GM19395 (cell line): ENCODE measurements around the gene DLG1.
A peak's percentile ranks its signal among the peaks of the same experiment; 100 is the strongest.

ENCODE experiments used
- ATAC-seq: cut with Tn5 transposase; IDR thresholded peaks from one replicate; pipeline ENCODE4 v1.9.1; 2021; ENCODE audit warnings: mild to moderate bottlenecking, moderate library complexity; ENCODE audit not compliant: unreplicated experiment

The DLG1 gene

GRCh38 chr3:197320582-197320981 lies 22.2 kb upstream of the DLG1 start:
- no peak for ATAC-seq

GRCh38 chr3:197317250-197317963 lies 19.0 kb upstream of the DLG1 start:
- ATAC-seq, result no peak

GRCh38 chr3:197312431-197312830 lies 14.0 kb upstream of the DLG1 start:
- ATAC-seq, result no peak

- ATAC-seq, result no peak
Observed at GRCh38 chr3:197311591-197311990, 13.2 kb upstream of the DLG1 start.

- ATAC-seq, result no peak
Observed at GRCh38 chr3:197309528-197310361, 11.3 kb upstream of the DLG1 start.

- no peak for ATAC-seq
Observed at GRCh38 chr3:197308591-197308990, 10.2 kb upstream of the DLG1 start.

GRCh38 chr3:197306374-197307086 lies 8.1 kb upstream of the DLG1 start:
- no peak for ATAC-seq

- ATAC-seq, result peak; percentile 94
Observed at GRCh38 chr3:197305854-197306253, 7.4 kb upstream of the DLG1 start.

GRCh38 chr3:197303452-197303851 lies 5.0 kb upstream of the DLG1 start:
- ATAC-seq, result no peak

GRCh38 chr3:197302696-197303341 lies 4.4 kb upstream of the DLG1 start:
- no peak for ATAC-seq

- ATAC-seq, result no peak
Observed at GRCh38 chr3:197302033-197302432, 3.6 kb upstream of the DLG1 start.

- no peak for ATAC-seq
Observed at GRCh38 chr3:197300361-197300760, 1.9 kb upstream of the DLG1 start.

GRCh38 chr3:197298945-197299854 lies 788 bp upstream of the DLG1 start:
- peak; percentile 31 for ATAC-seq

GRCh38 chr3:197297476-197298340 lies 704 bp downstream of the DLG1 start:
- peak; percentile 78 for ATAC-seq

GRCh38 chr3:197297002-197297401 lies 1.4 kb downstream of the DLG1 start:
- ATAC-seq, result no peak

- ATAC-seq, result no peak
Observed at GRCh38 chr3:197296545-197296944, 1.9 kb downstream of the DLG1 start.

- ATAC-seq, result no peak
Observed at GRCh38 chr3:197295871-197296270, 2.5 kb downstream of the DLG1 start.

- no peak for ATAC-seq
Observed at GRCh38 chr3:197293605-197294237, 4.7 kb downstream of the DLG1 start.

- no peak for ATAC-seq
Observed at GRCh38 chr3:197292648-197293047, 5.8 kb downstream of the DLG1 start.
